ENCODE results near the gene ZRANB3. TPM values are rescaled to one million over a fixed set of nuclear protein-coding genes. Genes with fewer than 3 reads are reported as not detected.

The ZRANB3 gene
- total RNA-seq, 1 experiment from 2014 or later = 15.9 TPM

DNA sequence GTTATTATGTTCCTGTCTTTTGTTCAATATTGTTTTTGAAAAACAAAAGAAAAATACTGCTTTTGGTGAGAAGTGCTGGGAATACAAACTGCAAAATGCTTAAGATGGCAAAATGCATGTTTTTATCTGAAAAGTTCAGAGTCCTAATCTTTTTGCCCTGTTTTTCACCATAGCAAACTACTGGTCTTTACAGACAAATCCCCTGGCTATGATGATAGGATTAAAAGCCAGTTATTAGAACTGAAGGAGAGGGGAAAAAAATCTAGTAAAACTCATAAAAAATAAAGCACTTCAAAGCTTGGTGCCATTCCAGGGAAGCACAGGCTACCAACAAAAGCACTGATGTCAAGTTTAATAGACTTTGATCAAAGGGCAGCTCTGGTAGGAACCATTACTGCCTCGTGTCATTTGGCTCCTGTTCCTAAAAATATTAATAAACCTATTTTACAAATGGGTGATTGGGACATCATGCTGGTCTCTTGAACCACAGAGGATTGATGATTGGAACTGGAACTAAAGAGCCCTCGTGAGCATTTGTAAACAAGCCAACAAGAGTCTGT lies 284.2 kb downstream of the ZRANB3 start:
- CTCF ChIA-PET = no interaction called here
- POLR2A ChIA-PET = no interaction called here
- no peaks in the 10 kb centered on the region; the same call in 1 of the 2 replicates for H3K27me3 Mint-ChIP-seq (ENCODE audit: low read depth)
- no peak for DNase-seq (ENCODE audit: low spot score)
- H3K36me3 Mint-ChIP-seq = peaks cover 27% of the 10 kb centered on the region
- no peak overlapping the region for H3K27ac Mint-ChIP-seq
- peaks cover 33% of the 10 kb centered on the region for H3K9me3 Mint-ChIP-seq
- no peak overlapping the region for H3K4me3 Mint-ChIP-seq
- no peaks in the 10 kb centered on the region for H3K4me1 Mint-ChIP-seq
- ATAC-seq = no peak
- no peak for TF ChIP-seq ETV6 (CRISPR knock-in tag; IDR thresholded peaks at IDR 0.05)
- TF ChIP-seq MXD4 (CRISPR knock-in tag; IDR thresholded peaks at IDR 0.05; ENCODE audit: borderline replicate concordance) = no peak
- TF ChIP-seq ZNF423 (CRISPR knock-in tag; IDR thresholded peaks at IDR 0.05) = no peak
- TF ChIP-seq, protein P1, sequence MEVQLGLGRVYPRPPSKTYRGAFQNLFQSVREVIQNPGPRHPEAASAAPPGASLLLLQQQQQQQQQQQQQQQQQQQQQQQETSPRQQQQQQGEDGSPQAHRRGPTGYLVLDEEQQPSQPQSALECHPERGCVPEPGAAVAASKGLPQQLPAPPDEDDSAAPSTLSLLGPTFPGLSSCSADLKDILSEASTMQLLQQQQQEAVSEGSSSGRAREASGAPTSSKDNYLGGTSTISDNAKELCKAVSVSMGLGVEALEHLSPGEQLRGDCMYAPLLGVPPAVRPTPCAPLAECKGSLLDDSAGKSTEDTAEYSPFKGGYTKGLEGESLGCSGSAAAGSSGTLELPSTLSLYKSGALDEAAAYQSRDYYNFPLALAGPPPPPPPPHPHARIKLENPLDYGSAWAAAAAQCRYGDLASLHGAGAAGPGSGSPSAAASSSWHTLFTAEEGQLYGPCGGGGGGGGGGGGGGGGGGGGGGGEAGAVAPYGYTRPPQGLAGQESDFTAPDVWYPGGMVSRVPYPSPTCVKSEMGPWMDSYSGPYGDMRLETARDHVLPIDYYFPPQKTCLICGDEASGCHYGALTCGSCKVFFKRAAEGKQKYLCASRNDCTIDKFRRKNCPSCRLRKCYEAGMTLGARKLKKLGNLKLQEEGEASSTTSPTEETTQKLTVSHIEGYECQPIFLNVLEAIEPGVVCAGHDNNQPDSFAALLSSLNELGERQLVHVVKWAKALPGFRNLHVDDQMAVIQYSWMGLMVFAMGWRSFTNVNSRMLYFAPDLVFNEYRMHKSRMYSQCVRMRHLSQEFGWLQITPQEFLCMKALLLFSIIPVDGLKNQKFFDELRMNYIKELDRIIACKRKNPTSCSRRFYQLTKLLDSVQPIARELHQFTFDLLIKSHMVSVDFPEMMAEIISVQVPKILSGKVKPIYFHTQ (CRISPR knock-in tag; IDR thresholded peaks at IDR 0.05) = no peak
- TF ChIP-seq, protein P2, sequence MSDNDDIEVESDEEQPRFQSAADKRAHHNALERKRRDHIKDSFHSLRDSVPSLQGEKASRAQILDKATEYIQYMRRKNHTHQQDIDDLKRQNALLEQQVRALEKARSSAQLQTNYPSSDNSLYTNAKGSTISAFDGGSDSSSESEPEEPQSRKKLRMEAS (CRISPR knock-in tag; IDR thresholded peaks at IDR 0.05) = no peak
- no peak for TF ChIP-seq ZNF121 (CRISPR knock-in tag; IDR thresholded peaks at IDR 0.05)
- no peak for TF ChIP-seq ZNF416 (CRISPR knock-in tag; IDR thresholded peaks at IDR 0.05)
- TF ChIP-seq, protein P3, sequence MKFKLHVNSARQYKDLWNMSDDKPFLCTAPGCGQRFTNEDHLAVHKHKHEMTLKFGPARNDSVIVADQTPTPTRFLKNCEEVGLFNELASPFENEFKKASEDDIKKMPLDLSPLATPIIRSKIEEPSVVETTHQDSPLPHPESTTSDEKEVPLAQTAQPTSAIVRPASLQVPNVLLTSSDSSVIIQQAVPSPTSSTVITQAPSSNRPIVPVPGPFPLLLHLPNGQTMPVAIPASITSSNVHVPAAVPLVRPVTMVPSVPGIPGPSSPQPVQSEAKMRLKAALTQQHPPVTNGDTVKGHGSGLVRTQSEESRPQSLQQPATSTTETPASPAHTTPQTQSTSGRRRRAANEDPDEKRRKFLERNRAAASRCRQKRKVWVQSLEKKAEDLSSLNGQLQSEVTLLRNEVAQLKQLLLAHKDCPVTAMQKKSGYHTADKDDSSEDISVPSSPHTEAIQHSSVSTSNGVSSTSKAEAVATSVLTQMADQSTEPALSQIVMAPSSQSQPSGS (CRISPR knock-in tag; IDR thresholded peaks at IDR 0.05; ENCODE audit: borderline replicate concordance, low read depth) = no peak

DNA sequence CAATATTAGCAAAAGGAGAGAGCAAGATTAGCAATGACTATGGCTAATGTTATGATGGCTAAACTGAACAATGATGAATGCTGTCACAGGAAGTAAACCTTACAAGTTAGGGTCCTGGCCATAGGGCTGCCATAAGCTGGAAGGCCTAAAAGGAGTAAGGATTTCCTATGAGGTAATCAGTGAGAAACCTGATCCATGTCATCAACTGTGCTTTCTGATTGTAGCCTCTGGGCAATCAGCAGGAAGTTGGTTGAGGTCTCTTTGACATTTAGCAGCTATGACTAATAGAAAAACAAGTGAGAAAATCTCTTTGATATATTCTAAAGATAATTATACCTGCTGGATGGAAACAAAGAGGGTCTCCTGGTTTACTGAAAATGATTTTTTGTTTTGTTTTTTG lies 285.9 kb downstream of the ZRANB3 start:
- DNase-seq (ENCODE audit: low spot score) (no peak), ATAC-seq (no peak)
- Mint-ChIP-seq H3K4me1 (no peaks in the 10 kb centered on the region), H3K9me3 (peaks cover 16% of the 10 kb centered on the region), H3K4me3 (no peak overlapping the region), H3K36me3 (peaks cover 10% of the 10 kb centered on the region), H3K27ac (no peak overlapping the region), H3K27me3 (ENCODE audit: low read depth) (no peaks in the 10 kb centered on the region)
- ChIA-PET POLR2A (no interaction called here), CTCF (interaction anchor here (1.0 kb wide), 1 partner anchor 286 kb away, joined by 3 read pairs; the partner anchor contains the start of genes R3HDM1 and ZRANB3)
- no peak for TF ChIP-seq SMAD4 (CRISPR knock-in tag; IDR thresholded peaks at IDR 0.05)
- no peak for TF ChIP-seq ZNF423 (CRISPR knock-in tag; IDR thresholded peaks at IDR 0.05)
- TF ChIP-seq, protein P4, sequence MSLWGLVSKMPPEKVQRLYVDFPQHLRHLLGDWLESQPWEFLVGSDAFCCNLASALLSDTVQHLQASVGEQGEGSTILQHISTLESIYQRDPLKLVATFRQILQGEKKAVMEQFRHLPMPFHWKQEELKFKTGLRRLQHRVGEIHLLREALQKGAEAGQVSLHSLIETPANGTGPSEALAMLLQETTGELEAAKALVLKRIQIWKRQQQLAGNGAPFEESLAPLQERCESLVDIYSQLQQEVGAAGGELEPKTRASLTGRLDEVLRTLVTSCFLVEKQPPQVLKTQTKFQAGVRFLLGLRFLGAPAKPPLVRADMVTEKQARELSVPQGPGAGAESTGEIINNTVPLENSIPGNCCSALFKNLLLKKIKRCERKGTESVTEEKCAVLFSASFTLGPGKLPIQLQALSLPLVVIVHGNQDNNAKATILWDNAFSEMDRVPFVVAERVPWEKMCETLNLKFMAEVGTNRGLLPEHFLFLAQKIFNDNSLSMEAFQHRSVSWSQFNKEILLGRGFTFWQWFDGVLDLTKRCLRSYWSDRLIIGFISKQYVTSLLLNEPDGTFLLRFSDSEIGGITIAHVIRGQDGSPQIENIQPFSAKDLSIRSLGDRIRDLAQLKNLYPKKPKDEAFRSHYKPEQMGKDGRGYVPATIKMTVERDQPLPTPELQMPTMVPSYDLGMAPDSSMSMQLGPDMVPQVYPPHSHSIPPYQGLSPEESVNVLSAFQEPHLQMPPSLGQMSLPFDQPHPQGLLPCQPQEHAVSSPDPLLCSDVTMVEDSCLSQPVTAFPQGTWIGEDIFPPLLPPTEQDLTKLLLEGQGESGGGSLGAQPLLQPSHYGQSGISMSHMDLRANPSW (CRISPR knock-in tag; conservative IDR thresholded peaks at IDR 0.05; ENCODE audit: low read depth) = no peak
- TF ChIP-seq, protein P5, sequence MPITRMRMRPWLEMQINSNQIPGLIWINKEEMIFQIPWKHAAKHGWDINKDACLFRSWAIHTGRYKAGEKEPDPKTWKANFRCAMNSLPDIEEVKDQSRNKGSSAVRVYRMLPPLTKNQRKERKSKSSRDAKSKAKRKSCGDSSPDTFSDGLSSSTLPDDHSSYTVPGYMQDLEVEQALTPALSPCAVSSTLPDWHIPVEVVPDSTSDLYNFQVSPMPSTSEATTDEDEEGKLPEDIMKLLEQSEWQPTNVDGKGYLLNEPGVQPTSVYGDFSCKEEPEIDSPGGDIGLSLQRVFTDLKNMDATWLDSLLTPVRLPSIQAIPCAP (CRISPR knock-in tag; IDR thresholded peaks at IDR 0.05) = no peak
- TF ChIP-seq, protein P6, sequence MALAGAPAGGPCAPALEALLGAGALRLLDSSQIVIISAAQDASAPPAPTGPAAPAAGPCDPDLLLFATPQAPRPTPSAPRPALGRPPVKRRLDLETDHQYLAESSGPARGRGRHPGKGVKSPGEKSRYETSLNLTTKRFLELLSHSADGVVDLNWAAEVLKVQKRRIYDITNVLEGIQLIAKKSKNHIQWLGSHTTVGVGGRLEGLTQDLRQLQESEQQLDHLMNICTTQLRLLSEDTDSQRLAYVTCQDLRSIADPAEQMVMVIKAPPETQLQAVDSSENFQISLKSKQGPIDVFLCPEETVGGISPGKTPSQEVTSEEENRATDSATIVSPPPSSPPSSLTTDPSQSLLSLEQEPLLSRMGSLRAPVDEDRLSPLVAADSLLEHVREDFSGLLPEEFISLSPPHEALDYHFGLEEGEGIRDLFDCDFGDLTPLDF (CRISPR knock-in tag; IDR thresholded peaks at IDR 0.05) = no peak
- TF ChIP-seq, protein P7, sequence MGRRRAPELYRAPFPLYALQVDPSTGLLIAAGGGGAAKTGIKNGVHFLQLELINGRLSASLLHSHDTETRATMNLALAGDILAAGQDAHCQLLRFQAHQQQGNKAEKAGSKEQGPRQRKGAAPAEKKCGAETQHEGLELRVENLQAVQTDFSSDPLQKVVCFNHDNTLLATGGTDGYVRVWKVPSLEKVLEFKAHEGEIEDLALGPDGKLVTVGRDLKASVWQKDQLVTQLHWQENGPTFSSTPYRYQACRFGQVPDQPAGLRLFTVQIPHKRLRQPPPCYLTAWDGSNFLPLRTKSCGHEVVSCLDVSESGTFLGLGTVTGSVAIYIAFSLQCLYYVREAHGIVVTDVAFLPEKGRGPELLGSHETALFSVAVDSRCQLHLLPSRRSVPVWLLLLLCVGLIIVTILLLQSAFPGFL (CRISPR knock-in tag; IDR thresholded peaks at IDR 0.05; ENCODE audit: borderline replicate concordance) = no peak
- TF ChIP-seq, protein P8, sequence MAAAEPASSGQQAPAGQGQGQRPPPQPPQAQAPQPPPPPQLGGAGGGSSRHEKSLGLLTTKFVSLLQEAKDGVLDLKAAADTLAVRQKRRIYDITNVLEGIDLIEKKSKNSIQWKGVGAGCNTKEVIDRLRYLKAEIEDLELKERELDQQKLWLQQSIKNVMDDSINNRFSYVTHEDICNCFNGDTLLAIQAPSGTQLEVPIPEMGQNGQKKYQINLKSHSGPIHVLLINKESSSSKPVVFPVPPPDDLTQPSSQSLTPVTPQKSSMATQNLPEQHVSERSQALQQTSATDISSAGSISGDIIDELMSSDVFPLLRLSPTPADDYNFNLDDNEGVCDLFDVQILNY (CRISPR knock-in tag; IDR thresholded peaks at IDR 0.05) = no peak
- TF ChIP-seq, protein P9, sequence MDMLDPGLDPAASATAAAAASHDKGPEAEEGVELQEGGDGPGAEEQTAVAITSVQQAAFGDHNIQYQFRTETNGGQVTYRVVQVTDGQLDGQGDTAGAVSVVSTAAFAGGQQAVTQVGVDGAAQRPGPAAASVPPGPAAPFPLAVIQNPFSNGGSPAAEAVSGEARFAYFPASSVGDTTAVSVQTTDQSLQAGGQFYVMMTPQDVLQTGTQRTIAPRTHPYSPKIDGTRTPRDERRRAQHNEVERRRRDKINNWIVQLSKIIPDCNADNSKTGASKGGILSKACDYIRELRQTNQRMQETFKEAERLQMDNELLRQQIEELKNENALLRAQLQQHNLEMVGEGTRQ (CRISPR knock-in tag; IDR thresholded peaks at IDR 0.05) = no peak
- no peak for TF ChIP-seq ZNF263 (CRISPR knock-in tag; IDR thresholded peaks at IDR 0.05; ENCODE audit: low read depth)
- no peak for TF ChIP-seq NR1H2 (CRISPR knock-in tag; IDR thresholded peaks at IDR 0.05)
- TF ChIP-seq, protein P10, sequence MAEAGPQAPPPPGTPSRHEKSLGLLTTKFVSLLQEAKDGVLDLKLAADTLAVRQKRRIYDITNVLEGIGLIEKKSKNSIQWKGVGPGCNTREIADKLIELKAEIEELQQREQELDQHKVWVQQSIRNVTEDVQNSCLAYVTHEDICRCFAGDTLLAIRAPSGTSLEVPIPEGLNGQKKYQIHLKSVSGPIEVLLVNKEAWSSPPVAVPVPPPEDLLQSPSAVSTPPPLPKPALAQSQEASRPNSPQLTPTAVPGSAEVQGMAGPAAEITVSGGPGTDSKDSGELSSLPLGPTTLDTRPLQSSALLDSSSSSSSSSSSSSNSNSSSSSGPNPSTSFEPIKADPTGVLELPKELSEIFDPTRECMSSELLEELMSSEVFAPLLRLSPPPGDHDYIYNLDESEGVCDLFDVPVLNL (CRISPR knock-in tag; IDR thresholded peaks at IDR 0.05; ENCODE audit: borderline replicate concordance, low read depth) = no peak
